ENCODE results near the gene ANO10.
A peak's percentile ranks its signal among the peaks of the same experiment; 100 is the strongest.

The ANO10 gene

GRCh38 chr3:43327582-43327979 lies 294.2 kb downstream of the ANO10 start:
- no peak overlapping the region for H3K4me2 ChIP-seq (ENCODE audit: insufficient read depth, low read length)
- H3K9ac ChIP-seq (ENCODE audit: low read depth, low read length), result no peak overlapping the region
- H3K27ac ChIP-seq (ENCODE audit: low read length), result no peak overlapping the region
- peaks cover 12% of the 10 kb centered on the region for H3K4me1 ChIP-seq (ENCODE audit: insufficient read depth, low read length)
- no peaks in the 10 kb centered on the region for H3K27me3 ChIP-seq (ENCODE audit: insufficient read depth, low read length, poor library complexity)
- ATAC-seq (ENCODE audit: insufficient read depth, low read depth), result no peak
- TF ChIP-seq EZH2 (IDR thresholded peaks at IDR 0.05; ENCODE audit: borderline replicate concordance, low read depth, low read length, severe bottlenecking) (no peak), CTCF (IDR thresholded peaks at IDR 0.05; ENCODE audit: borderline replicate concordance, extremely low read depth, low read length, poor library complexity, severe bottlenecking) (no peak)
- no peak overlapping the region for H3K4me3 ChIP-seq (ENCODE audit: low read depth in 1 of 2, low read length in 2 of 2)
- H3K79me2 ChIP-seq (ENCODE audit: insufficient read depth, low read length), result peaks cover 83% of the 10 kb centered on the region
- no peak overlapping the region for H2AFZ ChIP-seq (ENCODE audit: low read depth, low read length)
- peaks cover 9% of the 10 kb centered on the region for H3K36me3 ChIP-seq (ENCODE audit: insufficient read depth, low read length)
- H4K20me1 ChIP-seq (ENCODE audit: insufficient read depth, low read length), result peaks cover 8% of the 10 kb centered on the region
- no peaks in the 10 kb centered on the region for H3K9me3 ChIP-seq (ENCODE audit: insufficient read depth, low read length, severe bottlenecking)
- DNase-seq, result no peak

GRCh38 chr3:43326891-43327581 lies 294.8 kb downstream of the ANO10 start:
- Histone ChIP-seq H3K9me3 (ENCODE audit: insufficient read depth, low read length, severe bottlenecking) (no peaks in the 10 kb centered on the region), H4K20me1 (ENCODE audit: insufficient read depth, low read length) (peaks cover 8% of the 10 kb centered on the region), H2AFZ (ENCODE audit: low read depth, low read length) (no peak overlapping the region), H3K36me3 (ENCODE audit: insufficient read depth, low read length) (peaks cover 4% of the 10 kb centered on the region; the same call in 1 of the 2 replicates), H3K27me3 (ENCODE audit: insufficient read depth, low read length, poor library complexity) (no peaks in the 10 kb centered on the region), H3K79me2 (ENCODE audit: insufficient read depth, low read length) (peaks cover 79% of the 10 kb centered on the region), H3K4me2 (ENCODE audit: insufficient read depth, low read length) (no peak overlapping the region), H3K27ac (ENCODE audit: low read length) (no peak overlapping the region), H3K9ac (ENCODE audit: low read depth, low read length) (no peak overlapping the region), H3K4me1 (ENCODE audit: insufficient read depth, low read length) (peaks cover 12% of the 10 kb centered on the region), H3K4me3 (ENCODE audit: low read depth in 1 of 2, low read length in 2 of 2) (no peak overlapping the region)
- ATAC-seq (ENCODE audit: insufficient read depth, low read depth) (peak; percentile 40; the same call in 1 of the 3 replicates), DNase-seq (no peak)
- TF ChIP-seq CTCF (IDR thresholded peaks at IDR 0.05; ENCODE audit: borderline replicate concordance, extremely low read depth, low read length, poor library complexity, severe bottlenecking) (no peak), EZH2 (IDR thresholded peaks at IDR 0.05; ENCODE audit: borderline replicate concordance, low read depth, low read length, severe bottlenecking) (no peak)

GRCh38 chr3:43323541-43323940 lies 298.3 kb downstream of the ANO10 start:
- H4K20me1 ChIP-seq (ENCODE audit: insufficient read depth, low read length), result peaks cover 8% of the 10 kb centered on the region
- TF ChIP-seq EZH2 (IDR thresholded peaks at IDR 0.05; ENCODE audit: borderline replicate concordance, low read depth, low read length, severe bottlenecking), result no peak
- no peak for TF ChIP-seq CTCF (IDR thresholded peaks at IDR 0.05; ENCODE audit: borderline replicate concordance, extremely low read depth, low read length, poor library complexity, severe bottlenecking)
- H3K27ac ChIP-seq (ENCODE audit: low read length), result no peak overlapping the region
- no peak for ATAC-seq (ENCODE audit: insufficient read depth, low read depth)
- H3K4me2 ChIP-seq (ENCODE audit: insufficient read depth, low read length), result no peak overlapping the region
- H3K4me1 ChIP-seq (ENCODE audit: insufficient read depth, low read length), result peaks cover 12% of the 10 kb centered on the region
- H3K4me3 ChIP-seq (ENCODE audit: low read depth in 1 of 2, low read length in 2 of 2), result no peak overlapping the region
- no peak overlapping the region for H3K9ac ChIP-seq (ENCODE audit: low read depth, low read length)
- no peaks in the 10 kb centered on the region; the same call in none of the 2 replicates for H3K36me3 ChIP-seq (ENCODE audit: insufficient read depth, low read length)
- no peaks in the 10 kb centered on the region for H3K27me3 ChIP-seq (ENCODE audit: insufficient read depth, low read length, poor library complexity)
- DNase-seq, result no peak
- H2AFZ ChIP-seq (ENCODE audit: low read depth, low read length), result no peak overlapping the region
- H3K79me2 ChIP-seq (ENCODE audit: insufficient read depth, low read length), result peaks cover 76% of the 10 kb centered on the region
- no peaks in the 10 kb centered on the region for H3K9me3 ChIP-seq (ENCODE audit: insufficient read depth, low read length, severe bottlenecking)

Data from DND-41 (cell line).